Kidney epithelial cell (primary cell): ENCODE measurements around the gene PRDM10. TPM values are rescaled to one million over a fixed set of nuclear protein-coding genes. Genes with fewer than 3 reads are reported as not detected.
"Not testable (repeated sequence)": the region's sequence is repeated elsewhere in the genome, so short reads cannot be mapped to it uniquely, and the experiment has no call there.

Source experiments
- DNase-seq: peaks from one replicate; pipeline ENCODE4 v3.0.0-alpha.2; 2010; ENCODE audit warnings: low read depth
- H3K27me3 ChIP-seq: 2 replicates; pipeline ENCODE4 v1.6.0; 2011; ENCODE audit warnings: low read length; ENCODE audit not compliant: control insufficient read depth, insufficient read depth
- H3K36me3 ChIP-seq: 2 replicates; pipeline ENCODE4 v1.5.1; 2011; ENCODE audit warnings: low read length; ENCODE audit not compliant: control insufficient read depth, insufficient read depth
- H3K4me3 ChIP-seq: 2 replicates; pipeline ENCODE4 v1.5.1; 2011; ENCODE audit warnings: low read depth, mild to moderate bottlenecking, control low read depth, low read length
- total RNA-seq: library from RNA; depleted of rRNA; stranded (reverse); fragments of >200 nt; gene quantifications from 2 replicates; pipeline ENCODE4 v1.2.3, GENCODE V29; 2015
- TF ChIP-seq, protein P1 (sequence below): IDR thresholded peaks from 2 replicates; pipeline ENCODE4 v1.5.1; 2011; ENCODE audit warnings: mild to moderate bottlenecking, moderate library complexity, low read length, control low read depth, inconsistent platforms; ENCODE audit not compliant: insufficient read depth, poor library complexity, severe bottlenecking

PRDM10 gene
- total RNA-seq, 1 donor from 2014 or later: 7.1 TPM

DNA sequence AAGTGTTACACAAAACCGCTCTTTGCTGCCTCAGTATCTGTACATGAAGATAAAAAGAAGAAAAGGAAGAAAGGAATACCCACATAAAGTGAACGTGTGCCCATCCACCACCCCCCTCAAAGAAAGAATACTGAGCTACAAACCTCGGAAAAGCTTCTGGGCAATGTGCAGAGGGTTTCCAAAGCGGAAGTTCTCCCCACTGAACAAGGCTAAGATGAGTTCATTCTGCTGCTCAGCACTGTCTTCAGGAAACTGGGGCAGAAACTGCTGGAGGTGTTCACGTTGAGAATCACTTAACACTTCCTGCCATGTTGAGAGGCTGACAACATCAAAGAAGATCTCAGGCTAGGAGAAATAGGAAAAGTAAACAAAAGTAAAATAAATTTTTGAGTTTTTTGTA is 114.2 kb downstream of the PRDM10 start:
- peaks cover 6% of the 10 kb centered on the region for H3K36me3 ChIP-seq
- DNase-seq: no peak
- TF ChIP-seq, protein P1, sequence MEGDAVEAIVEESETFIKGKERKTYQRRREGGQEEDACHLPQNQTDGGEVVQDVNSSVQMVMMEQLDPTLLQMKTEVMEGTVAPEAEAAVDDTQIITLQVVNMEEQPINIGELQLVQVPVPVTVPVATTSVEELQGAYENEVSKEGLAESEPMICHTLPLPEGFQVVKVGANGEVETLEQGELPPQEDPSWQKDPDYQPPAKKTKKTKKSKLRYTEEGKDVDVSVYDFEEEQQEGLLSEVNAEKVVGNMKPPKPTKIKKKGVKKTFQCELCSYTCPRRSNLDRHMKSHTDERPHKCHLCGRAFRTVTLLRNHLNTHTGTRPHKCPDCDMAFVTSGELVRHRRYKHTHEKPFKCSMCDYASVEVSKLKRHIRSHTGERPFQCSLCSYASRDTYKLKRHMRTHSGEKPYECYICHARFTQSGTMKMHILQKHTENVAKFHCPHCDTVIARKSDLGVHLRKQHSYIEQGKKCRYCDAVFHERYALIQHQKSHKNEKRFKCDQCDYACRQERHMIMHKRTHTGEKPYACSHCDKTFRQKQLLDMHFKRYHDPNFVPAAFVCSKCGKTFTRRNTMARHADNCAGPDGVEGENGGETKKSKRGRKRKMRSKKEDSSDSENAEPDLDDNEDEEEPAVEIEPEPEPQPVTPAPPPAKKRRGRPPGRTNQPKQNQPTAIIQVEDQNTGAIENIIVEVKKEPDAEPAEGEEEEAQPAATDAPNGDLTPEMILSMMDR: no peak
- H3K4me3 ChIP-seq: no peak overlapping the region
- H3K27me3 ChIP-seq: no peaks in the 10 kb centered on the region

DNA sequence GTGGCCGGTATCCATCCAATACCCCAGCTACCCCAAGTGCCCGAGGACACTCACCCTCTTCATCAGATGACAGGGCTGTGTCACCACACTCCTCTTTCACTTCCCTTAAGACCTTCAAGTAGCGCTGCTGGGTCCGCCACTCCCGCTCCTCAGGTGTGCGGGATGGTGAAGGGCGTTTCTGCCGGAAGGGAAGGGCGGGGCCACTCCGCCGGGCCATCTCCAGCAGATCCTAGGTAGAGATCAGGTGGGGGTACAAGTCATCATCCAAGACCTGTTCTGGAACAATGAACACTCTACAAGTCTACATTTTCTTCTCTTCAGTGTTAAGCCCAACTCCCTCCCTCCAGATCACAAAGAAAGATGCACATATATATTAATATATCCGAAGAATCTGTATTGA is 117.3 kb downstream of the PRDM10 start:
- no peak for DNase-seq
- TF ChIP-seq, protein P1: no peak
- no peaks in the 10 kb centered on the region for H3K27me3 ChIP-seq
- peaks cover 6% of the 10 kb centered on the region for H3K36me3 ChIP-seq
- H3K4me3 ChIP-seq: no peak overlapping the region

DNA sequence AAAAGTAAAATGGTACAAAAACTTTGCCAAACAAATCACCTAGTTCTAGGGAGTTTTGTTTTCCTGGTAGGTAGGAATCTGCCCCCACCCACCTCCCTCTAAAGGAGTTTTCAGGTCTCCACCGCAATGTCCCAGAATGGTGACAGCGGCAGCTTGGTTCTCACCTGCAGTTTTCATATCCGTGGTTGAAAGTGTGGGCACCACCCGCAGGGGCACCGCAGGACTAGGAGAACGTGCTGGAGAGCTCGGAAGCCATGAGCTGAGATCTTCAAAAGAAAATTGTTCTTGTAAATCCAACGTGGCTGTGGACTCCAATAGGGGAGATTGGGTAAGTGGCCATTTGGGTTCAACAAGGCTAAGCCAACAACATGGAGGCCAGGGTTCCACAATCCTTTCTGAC is 118.1 kb downstream of the PRDM10 start:
- TF ChIP-seq, protein P1: no peak
- Histone ChIP-seq H3K36me3 (peaks cover 7% of the 10 kb centered on the region), H3K4me3 (no peak overlapping the region), H3K27me3 (no peaks in the 10 kb centered on the region)
- DNase-seq: no peak

DNA sequence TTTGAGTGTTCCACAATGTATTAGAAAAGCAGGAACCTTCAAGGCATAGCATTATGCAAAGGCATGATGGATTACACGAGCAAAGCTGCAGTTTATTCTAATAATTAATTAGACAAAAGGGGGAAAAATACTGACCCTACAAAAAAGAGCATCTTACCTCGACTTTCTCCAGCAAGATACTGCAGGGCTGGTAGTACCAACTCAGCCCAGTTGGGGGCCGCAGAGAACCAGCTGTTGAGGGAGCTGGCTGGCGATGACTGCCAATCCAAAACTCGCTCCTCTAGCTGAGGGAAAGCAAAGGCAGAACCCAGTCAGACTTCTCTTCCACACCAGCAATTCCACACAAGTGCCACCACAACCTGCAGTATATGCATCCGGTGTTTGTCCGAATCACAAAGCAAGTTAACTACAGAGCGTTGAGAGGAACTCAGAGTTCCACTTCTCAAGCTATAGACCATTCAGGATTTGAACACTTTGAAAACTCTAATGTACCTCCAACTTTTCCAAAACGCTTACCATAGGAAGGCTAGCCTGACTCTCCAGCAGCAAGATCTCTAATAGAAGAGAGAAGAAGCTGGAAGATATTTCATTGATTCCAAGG is 121.0 kb downstream of the PRDM10 start:
- H3K36me3 ChIP-seq: peaks cover 9% of the 10 kb centered on the region
- no peak for DNase-seq
- TF ChIP-seq, protein P1: peak; percentile 65
- no peak overlapping the region for H3K4me3 ChIP-seq
- no peaks in the 10 kb centered on the region for H3K27me3 ChIP-seq

DNA sequence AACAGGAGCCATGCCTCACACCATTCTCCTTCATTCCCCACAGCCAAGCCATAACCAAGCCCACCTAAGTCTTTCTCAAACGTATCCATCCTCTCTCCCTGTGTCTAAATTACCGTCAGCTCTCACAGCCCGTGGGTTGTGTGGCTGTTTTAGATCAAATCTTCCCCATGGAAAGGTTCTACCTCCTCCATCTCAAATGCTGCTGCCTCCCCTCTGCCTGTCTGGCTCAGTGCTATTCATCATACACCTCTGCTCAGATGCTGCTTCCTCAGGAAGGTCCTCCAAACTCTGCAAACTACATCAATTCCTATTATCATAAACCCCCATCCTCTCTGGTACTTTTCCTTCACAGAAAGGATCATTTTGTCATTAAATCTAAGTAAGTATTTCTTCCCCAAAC is 122.3 kb downstream of the PRDM10 start:
- Histone ChIP-seq H3K36me3 (peaks cover 7% of the 10 kb centered on the region), H3K4me3 (no peak overlapping the region), H3K27me3 (no peaks in the 10 kb centered on the region)
- DNase-seq: no peak
- TF ChIP-seq, protein P1: no peak

DNA sequence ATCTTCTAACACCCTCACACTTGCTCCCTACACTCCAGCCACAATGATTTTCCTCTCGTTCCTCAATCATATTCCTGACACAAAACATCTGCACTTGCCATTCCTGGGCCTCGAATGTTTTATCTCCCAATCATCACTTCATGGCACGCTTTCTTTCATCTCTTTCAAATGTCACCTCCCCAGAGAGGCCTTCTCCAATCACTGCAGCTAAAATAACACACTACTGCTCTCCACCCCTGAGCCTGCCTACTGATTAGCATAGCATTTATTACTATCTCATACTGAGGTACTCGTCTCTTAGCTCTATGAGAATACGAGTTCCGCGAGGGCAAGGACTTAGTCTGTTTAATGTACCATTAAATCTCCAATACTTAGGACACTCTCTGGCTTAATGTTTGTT is 130.7 kb downstream of the PRDM10 start:
- Histone ChIP-seq H3K4me3 (no peak overlapping the region), H3K36me3 (peaks cover 2% of the 10 kb centered on the region), H3K27me3 (no peaks in the 10 kb centered on the region)
- DNase-seq: no peak
- TF ChIP-seq, protein P1: no peak

DNA sequence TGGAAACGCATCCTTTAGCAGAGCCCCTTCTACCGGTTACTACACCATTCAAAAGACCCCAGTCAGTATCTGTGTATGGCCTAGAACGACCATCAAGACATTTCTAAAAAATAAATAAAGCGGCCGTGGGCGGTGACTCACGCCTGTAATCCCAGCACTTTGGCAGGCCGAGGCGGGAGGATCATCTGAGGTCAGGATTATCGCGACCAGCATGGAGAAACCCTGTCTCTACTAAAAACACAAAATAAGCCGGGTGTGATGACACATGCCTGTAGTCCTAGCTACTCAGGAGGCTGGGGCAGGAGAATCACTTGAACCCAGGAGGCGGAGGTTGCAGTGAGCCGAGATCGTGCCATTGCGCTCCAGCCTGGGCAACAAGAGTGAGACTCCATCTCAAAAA is 134.0 kb downstream of the PRDM10 start:
- not testable (repeated sequence) for H3K27me3 ChIP-seq, H3K36me3 ChIP-seq, H3K4me3 ChIP-seq, DNase-seq
